ENCODE data around the gene RGS1. TPM values are rescaled to one million over a fixed set of nuclear protein-coding genes. Genes with fewer than 3 reads are reported as not detected.

RGS1 gene
- total and polyA plus RNA-seq, 2 of the 8 experiments (the other 6 are each of a cell fraction or from before 2014, with no cell fraction given) = not detected

DNA sequence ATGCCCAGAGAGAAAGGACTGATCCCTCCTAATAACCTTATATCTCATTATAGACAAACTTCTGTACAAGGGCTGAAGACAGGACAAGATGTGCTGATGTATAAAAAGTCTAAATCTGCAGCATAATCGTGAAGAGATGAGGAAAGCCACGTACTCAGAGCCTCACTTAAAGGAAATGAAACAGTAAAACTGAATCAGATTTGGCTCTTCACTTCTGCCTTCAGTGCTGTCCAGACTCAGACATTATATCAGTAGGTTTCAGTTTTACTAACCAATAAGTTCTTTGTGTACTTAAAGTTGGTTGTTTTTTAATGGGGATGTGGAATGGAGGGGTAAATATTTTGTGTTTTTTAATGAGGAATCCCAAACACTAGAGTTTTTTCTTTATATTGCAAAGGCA, 45.3 kb upstream of the RGS1 start (continued):
- TF ChIP-seq, protein P1, sequence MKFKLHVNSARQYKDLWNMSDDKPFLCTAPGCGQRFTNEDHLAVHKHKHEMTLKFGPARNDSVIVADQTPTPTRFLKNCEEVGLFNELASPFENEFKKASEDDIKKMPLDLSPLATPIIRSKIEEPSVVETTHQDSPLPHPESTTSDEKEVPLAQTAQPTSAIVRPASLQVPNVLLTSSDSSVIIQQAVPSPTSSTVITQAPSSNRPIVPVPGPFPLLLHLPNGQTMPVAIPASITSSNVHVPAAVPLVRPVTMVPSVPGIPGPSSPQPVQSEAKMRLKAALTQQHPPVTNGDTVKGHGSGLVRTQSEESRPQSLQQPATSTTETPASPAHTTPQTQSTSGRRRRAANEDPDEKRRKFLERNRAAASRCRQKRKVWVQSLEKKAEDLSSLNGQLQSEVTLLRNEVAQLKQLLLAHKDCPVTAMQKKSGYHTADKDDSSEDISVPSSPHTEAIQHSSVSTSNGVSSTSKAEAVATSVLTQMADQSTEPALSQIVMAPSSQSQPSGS (IDR thresholded peaks at IDR 0.05; ENCODE audit: low read length) = no peak
- TF ChIP-seq MAFK (IDR thresholded peaks at IDR 0.05; ENCODE audit: low read depth, low read length) (no peak), BCL11A (IDR thresholded peaks at IDR 0.05; ENCODE audit: low read depth in 2 of 2, low read length in 2 of 2) (no peak), TBP (IDR thresholded peaks at IDR 0.05; ENCODE audit: low read depth, low read length) (no peak), JUND (IDR thresholded peaks at IDR 0.05; ENCODE audit: low read length) (no peak), YY1 (IDR thresholded peaks at IDR 0.05; ENCODE audit: low read depth, low read length) (no peak)
